ENCODE data around the gene SOCS3.
A peak's percentile ranks its signal among the peaks of the same experiment; 100 is the strongest.

- peak in 1 of 4 experiments; percentile 11 for TF ChIP-seq CTCF (IDR thresholded peaks at IDR 0.05)
- TF ChIP-seq POLR2A (IDR thresholded peaks at IDR 0.05) = peak in 1 of 2 donors; percentile 54
These were observed 45.9 kb downstream of the SOCS3 start for GRCh38 chr17:78313735-78314648.
